HEK293T (cell line): ENCODE data around the gene PLCB1.

Source experiments
- CTCF ChIA-PET: fragments of 350-600 bp; formaldehyde crosslinking; extraction: SDS; loops from one replicate; lab custom pipeline; 2021; ENCODE audit warnings: antibody characterized with exemption, inconsistent platforms; lab: Yijun Ruan, JAX
- POLR2A ChIA-PET: fragments of 350-600 bp; formaldehyde crosslinking; extraction: SDS; loops from one replicate; lab custom pipeline; 2020; ENCODE audit warnings: antibody characterized with exemption, inconsistent platforms; lab: Yijun Ruan, JAX
- DNase-seq: peaks from one replicate; pipeline ENCODE4 v3.0.0; 2012; ENCODE audit warnings: mixed read lengths; ENCODE audit errors: extremely low spot score
- ARNT ChIP-seq: fragments of 450-650 bp; IDR thresholded peaks from 2 replicates; pipeline ENCODE4 v1.6.1; 2017; ENCODE audit warnings: mild to moderate bottlenecking
- BHLHE40 ChIP-seq: fragments of 450-650 bp; IDR thresholded peaks from 2 replicates; pipeline ENCODE4 v1.6.1; 2016; ENCODE audit warnings: mild to moderate bottlenecking, moderate library complexity, borderline replicate concordance
- CTBP1 ChIP-seq: fragments of 450-650 bp; IDR thresholded peaks from 2 replicates; pipeline ENCODE4 v1.6.1; 2016; ENCODE audit warnings: borderline replicate concordance
- ELF4 ChIP-seq: fragments of 450-650 bp; IDR thresholded peaks from 2 replicates; pipeline ENCODE4 v1.6.1; 2017; ENCODE audit warnings: antibody characterized with exemption
- FOXA1 ChIP-seq: fragments of 450-650 bp; IDR thresholded peaks from 2 replicates; pipeline ENCODE4 v1.6.1; 2016; ENCODE audit warnings: mild to moderate bottlenecking
- FOXK2 ChIP-seq: fragments of 450-650 bp; IDR thresholded peaks from 2 replicates; pipeline ENCODE4 v1.6.1; 2016; ENCODE audit warnings: mild to moderate bottlenecking
- FOXM1 ChIP-seq: fragments of 450-650 bp; IDR thresholded peaks from 2 replicates; pipeline ENCODE4 v1.6.1; 2017; ENCODE audit warnings: mild to moderate bottlenecking, borderline replicate concordance
- HDGF ChIP-seq: fragments of 450-650 bp; IDR thresholded peaks from 2 replicates; pipeline ENCODE4 v1.6.1; 2017; ENCODE audit warnings: antibody characterized with exemption, borderline replicate concordance
- L3MBTL2 ChIP-seq: fragments of 450-650 bp; conservative IDR thresholded peaks from 2 replicates; pipeline ENCODE4 v1.6.1; 2016; ENCODE audit warnings: mild to moderate bottlenecking
- LEF1 ChIP-seq: fragments of 450-650 bp; IDR thresholded peaks from 2 replicates; pipeline ENCODE4 v1.6.1; 2017; ENCODE audit warnings: mild to moderate bottlenecking, borderline replicate concordance
- NFRKB ChIP-seq: fragments of 450-650 bp; IDR thresholded peaks from 2 replicates; pipeline ENCODE4 v1.6.1; 2016; ENCODE audit warnings: mild to moderate bottlenecking, moderate library complexity
- PKNOX1 ChIP-seq: fragments of 450-650 bp; IDR thresholded peaks from 2 replicates; pipeline ENCODE4 v1.6.1; 2016
- SP1 ChIP-seq: fragments of 450-650 bp; IDR thresholded peaks from 2 replicates; pipeline ENCODE4 v1.6.1; 2017
- SUZ12 ChIP-seq: fragments of 450-650 bp; IDR thresholded peaks from 2 replicates; pipeline ENCODE4 v1.6.1; 2016; ENCODE audit warnings: mild to moderate bottlenecking
- TARDBP ChIP-seq: fragments of 450-650 bp; IDR thresholded peaks from 2 replicates; pipeline ENCODE4 v1.6.1; 2016
- ZNF384 ChIP-seq: fragments of 450-650 bp; IDR thresholded peaks from 2 replicates; pipeline ENCODE4 v1.6.1; 2016

The PLCB1 gene

GRCh38 chr20:8578161-8578865 is 446.2 kb downstream of the PLCB1 start:
- TF ChIP-seq BHLHE40 (no peak), L3MBTL2 (no peak), CTBP1 (no peak), PKNOX1 (no peak), FOXA1 (no peak), ARNT (no peak), HDGF (no peak), LEF1 (no peak)
- no peak for DNase-seq
- ChIA-PET POLR2A (no interaction called here), CTCF (no interaction called here)

GRCh38 chr20:8579035-8579434 is 447.0 kb downstream of the PLCB1 start:
- no peak for TF ChIP-seq PKNOX1
- no peak for TF ChIP-seq ZNF384
- TF ChIP-seq LEF1, result no peak
- TF ChIP-seq ARNT, result no peak
- TF ChIP-seq FOXM1, result no peak
- TF ChIP-seq ELF4, result no peak
- TF ChIP-seq SUZ12, result no peak
- TF ChIP-seq SP1, result no peak
- TF ChIP-seq BHLHE40, result no peak
- TF ChIP-seq L3MBTL2, result no peak
- no peak for TF ChIP-seq TARDBP
- TF ChIP-seq FOXK2, result no peak
- DNase-seq, result no peak
- CTCF ChIA-PET, result no interaction called here
- POLR2A ChIA-PET, result no interaction called here

- no peak for TF ChIP-seq ARNT
- no peak for TF ChIP-seq CTBP1
- no peak for TF ChIP-seq TARDBP
- no peak for TF ChIP-seq SP1
- no peak for TF ChIP-seq ELF4
- no peak for TF ChIP-seq SUZ12
- no peak for TF ChIP-seq FOXA1
- no peak for TF ChIP-seq L3MBTL2
- TF ChIP-seq LEF1, result no peak
- TF ChIP-seq BHLHE40, result no peak
- TF ChIP-seq ZNF384, result no peak
- TF ChIP-seq PKNOX1, result no peak
- no peak for TF ChIP-seq FOXM1
- no peak for TF ChIP-seq FOXK2
- no peak for TF ChIP-seq HDGF
- TF ChIP-seq NFRKB, result no peak
- CTCF ChIA-PET, result no interaction called here
- POLR2A ChIA-PET, result no interaction called here
- no peak for DNase-seq
Measured at GRCh38 chr20:8581446-8582183, 449.5 kb downstream of the PLCB1 start.

GRCh38 chr20:8583012-8583565 is 451.0 kb downstream of the PLCB1 start:
- POLR2A ChIA-PET, result no interaction called here
- TF ChIP-seq FOXA1, result no peak
- TF ChIP-seq HDGF, result no peak
- TF ChIP-seq SP1, result no peak
- TF ChIP-seq PKNOX1, result no peak
- no peak for TF ChIP-seq FOXK2
- no peak for TF ChIP-seq L3MBTL2
- no peak for TF ChIP-seq ARNT
- no peak for TF ChIP-seq TARDBP
- TF ChIP-seq FOXM1, result no peak
- TF ChIP-seq ZNF384, result no peak
- no peak for TF ChIP-seq NFRKB
- no peak for TF ChIP-seq LEF1
- TF ChIP-seq ELF4, result no peak
- no peak for TF ChIP-seq SUZ12
- CTCF ChIA-PET, result no interaction called here
- no peak for DNase-seq

- TF ChIP-seq HDGF, result no peak
- no peak for TF ChIP-seq LEF1
- TF ChIP-seq SUZ12, result no peak
- no peak for TF ChIP-seq FOXK2
- TF ChIP-seq FOXM1, result no peak
- no peak for TF ChIP-seq PKNOX1
- TF ChIP-seq CTBP1, result no peak
- DNase-seq, result no peak
- CTCF ChIA-PET, result no interaction called here
Measured at GRCh38 chr20:8583566-8584043, 451.5 kb downstream of the PLCB1 start.

More at GRCh38 chr20:8583566-8584043, 451.5 kb downstream of the PLCB1 start:
- POLR2A ChIA-PET, result no interaction called here
